Amniotic stem cell (primary cell): ENCODE measurements around the gene LENG8.

Experiments
- DNase-seq: peaks from one replicate; lab custom pipeline; 2025; lab: John Stamatoyannopoulos, UW

LENG8 gene

GRCh38 chr19:54422136-54422535 lies 26.9 kb upstream of the LENG8 start:
- no peak for DNase-seq

- no peak for DNase-seq
Observed at GRCh38 chr19:54424201-54424600, 24.8 kb upstream of the LENG8 start.

GRCh38 chr19:54424660-54425381 lies 24.2 kb upstream of the LENG8 start:
- no peak for DNase-seq

- no peak for DNase-seq
Observed at GRCh38 chr19:54425382-54425723, 23.6 kb upstream of the LENG8 start.

GRCh38 chr19:54426291-54426931 lies 22.6 kb upstream of the LENG8 start:
- DNase-seq: no peak

GRCh38 chr19:54427586-54427985 lies 21.4 kb upstream of the LENG8 start:
- DNase-seq: no peak

- DNase-seq: no peak
Observed at GRCh38 chr19:54428323-54429175, 20.4 kb upstream of the LENG8 start.

- DNase-seq: no peak
Observed at GRCh38 chr19:54429176-54429495, 19.9 kb upstream of the LENG8 start.

- DNase-seq: no peak
Observed at GRCh38 chr19:54429545-54430227, 19.3 kb upstream of the LENG8 start.

- DNase-seq: no peak
Observed at GRCh38 chr19:54430306-54431254, 18.4 kb upstream of the LENG8 start.

GRCh38 chr19:54431255-54431838 lies 17.7 kb upstream of the LENG8 start:
- DNase-seq: no peak

GRCh38 chr19:54432144-54432738 lies 16.8 kb upstream of the LENG8 start:
- DNase-seq: no peak

GRCh38 chr19:54433697-54434096 lies 15.3 kb upstream of the LENG8 start:
- no peak for DNase-seq

- no peak for DNase-seq
Observed at GRCh38 chr19:54434112-54434872, 14.7 kb upstream of the LENG8 start.

GRCh38 chr19:54434873-54435214 lies 14.2 kb upstream of the LENG8 start:
- DNase-seq: no peak

GRCh38 chr19:54435551-54436016 lies 13.4 kb upstream of the LENG8 start:
- DNase-seq: no peak

GRCh38 chr19:54436031-54436523 lies 12.9 kb upstream of the LENG8 start:
- DNase-seq: no peak

- DNase-seq: no peak
Observed at GRCh38 chr19:54436628-54437252, 12.3 kb upstream of the LENG8 start.

- no peak for DNase-seq
Observed at GRCh38 chr19:54439174-54439851, 9.7 kb upstream of the LENG8 start.
